HG03045 (cell line): ENCODE results near the gene PAX8.

Source experiments
- ATAC-seq: cut with Tn5 transposase; IDR thresholded peaks from one replicate; pipeline ENCODE4 v1.9.1; 2021; ENCODE audit warnings: mild to moderate bottlenecking, moderate library complexity; ENCODE audit not compliant: unreplicated experiment

The PAX8 gene

GRCh38 chr2:113224647-113225236, 54.0 kb downstream of the PAX8 start:
- ATAC-seq, result no peak

- ATAC-seq, result no peak
Observed at GRCh38 chr2:113223813-113224212, 54.9 kb downstream of the PAX8 start.

- ATAC-seq, result no peak
Observed at GRCh38 chr2:113221846-113222245, 56.9 kb downstream of the PAX8 start.

- ATAC-seq, result no peak
Observed at GRCh38 chr2:113220970-113221708, 57.6 kb downstream of the PAX8 start.

GRCh38 chr2:113219889-113220641, 58.7 kb downstream of the PAX8 start:
- ATAC-seq, result no peak

- no peak for ATAC-seq
Observed at GRCh38 chr2:113219525-113219888, 59.2 kb downstream of the PAX8 start.

GRCh38 chr2:113219092-113219441, 59.7 kb downstream of the PAX8 start:
- ATAC-seq, result no peak

- ATAC-seq, result no peak
Observed at GRCh38 chr2:113218283-113219091, 60.2 kb downstream of the PAX8 start.

GRCh38 chr2:113217455-113218282, 61.1 kb downstream of the PAX8 start:
- ATAC-seq, result no peak

- no peak for ATAC-seq
Observed at GRCh38 chr2:113216891-113217454, 61.7 kb downstream of the PAX8 start.

- no peak for ATAC-seq
Observed at GRCh38 chr2:113216321-113216720, 62.4 kb downstream of the PAX8 start.

GRCh38 chr2:113215056-113215455, 63.7 kb downstream of the PAX8 start:
- no peak for ATAC-seq

- no peak for ATAC-seq
Observed at GRCh38 chr2:113214141-113214540, 64.6 kb downstream of the PAX8 start.

- no peak for ATAC-seq
Observed at GRCh38 chr2:113213061-113213930, 65.4 kb downstream of the PAX8 start.

- ATAC-seq, result no peak
Observed at GRCh38 chr2:113212245-113213060, 66.3 kb downstream of the PAX8 start.

- no peak for ATAC-seq
Observed at GRCh38 chr2:113211226-113212105, 67.3 kb downstream of the PAX8 start.

- no peak for ATAC-seq
Observed at GRCh38 chr2:113209646-113210171, 69.0 kb downstream of the PAX8 start.
